SH-SY5Y (cell line): ENCODE data around the gene TOR1AIP2.

Experiments
- GATA2 ChIP-seq: IDR thresholded peaks from 2 replicates; pipeline ENCODE4 v1.6.1; 2011; ENCODE audit warnings: mild to moderate bottlenecking, low read depth, low read length
- GATA3 ChIP-seq: IDR thresholded peaks from 2 replicates; pipeline ENCODE4 v1.6.1; 2011; ENCODE audit warnings: low read depth, mild to moderate bottlenecking, low read length, moderate library complexity

DNA sequence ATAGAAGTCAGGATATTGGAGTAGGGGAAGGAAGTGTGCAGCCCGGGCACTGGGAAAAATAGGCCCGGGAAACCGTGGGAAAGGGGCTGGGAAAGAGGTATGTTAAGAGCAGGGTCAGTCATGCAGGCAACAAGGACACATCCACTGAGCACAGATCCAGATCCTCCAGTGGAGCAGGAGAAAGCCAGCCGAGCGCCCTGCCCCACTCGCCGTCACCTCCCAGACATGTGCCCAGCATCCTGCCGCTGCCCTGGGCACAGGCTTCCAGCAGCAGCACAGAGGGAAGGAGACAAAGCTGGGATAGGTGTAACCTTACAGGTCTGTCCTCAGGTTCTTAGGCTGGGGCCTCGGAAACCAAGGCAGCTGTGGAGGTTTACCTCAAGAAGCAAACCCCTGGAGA lies 70.3 kb downstream of the TOR1AIP2 start:
- no peak for TF ChIP-seq GATA2
- TF ChIP-seq GATA3, result no peak
